Mononuclear cell (primary cell): ENCODE data around the gene CHADL. TPM values are rescaled to one million over a fixed set of nuclear protein-coding genes. Genes with fewer than 3 reads are reported as not detected.

Experiments
- H3K27me3 ChIP-seq: 2 replicates; pipeline ENCODE4 v1.6.0; 2011; ENCODE audit warnings: low read length, control low read depth; ENCODE audit not compliant: insufficient read depth
- H3K4me1 ChIP-seq: 2 replicates; pipeline ENCODE4 v1.5.1; 2011; ENCODE audit warnings: mild to moderate bottlenecking, low read length, control low read depth; ENCODE audit not compliant: insufficient read depth
- H3K4me3 ChIP-seq: 2 replicates; pipeline ENCODE4 v1.5.1; 2011; ENCODE audit warnings: mild to moderate bottlenecking, low read length, moderate library complexity
- H3K9me3 ChIP-seq: 2 replicates; pipeline ENCODE4 v1.5.1; 2011; ENCODE audit warnings: low read depth, mild to moderate bottlenecking, control low read depth, low read length
- total RNA-seq: library from RNA; depleted of rRNA; stranded (reverse); fragments of >200 nt; gene quantifications from one replicate; pipeline ENCODE4 v1.2.3, GENCODE V29; 2012

Gene CHADL
- total RNA-seq, 1 donor = 1.5 TPM

DNA sequence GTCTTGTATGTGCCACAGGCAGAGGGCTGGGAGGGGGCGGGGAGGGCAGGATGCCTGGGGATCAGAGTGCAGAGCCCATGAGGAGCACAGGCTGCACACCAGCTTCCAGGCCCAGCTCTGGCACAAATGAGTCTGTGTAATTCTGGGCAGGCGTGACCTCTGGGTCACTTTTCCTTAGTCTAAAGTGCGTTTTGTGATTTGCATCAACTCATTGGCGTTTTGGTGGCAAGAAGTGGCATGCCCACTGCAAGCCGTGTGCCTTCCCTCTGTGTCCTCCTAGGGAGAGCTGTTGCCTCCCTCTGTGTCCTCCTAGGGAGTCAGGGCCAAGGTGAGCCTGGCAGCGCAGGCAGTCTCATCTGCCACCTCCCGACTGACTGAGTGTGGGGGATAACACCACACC is 17.2 kb downstream of the CHADL start:
- no peaks in the 10 kb centered on the region for H3K9me3 ChIP-seq
- H3K4me3 ChIP-seq = no peak overlapping the region
- H3K27me3 ChIP-seq = no peaks in the 10 kb centered on the region
- H3K4me1 ChIP-seq = peaks cover under 1% of the 10 kb centered on the region

DNA sequence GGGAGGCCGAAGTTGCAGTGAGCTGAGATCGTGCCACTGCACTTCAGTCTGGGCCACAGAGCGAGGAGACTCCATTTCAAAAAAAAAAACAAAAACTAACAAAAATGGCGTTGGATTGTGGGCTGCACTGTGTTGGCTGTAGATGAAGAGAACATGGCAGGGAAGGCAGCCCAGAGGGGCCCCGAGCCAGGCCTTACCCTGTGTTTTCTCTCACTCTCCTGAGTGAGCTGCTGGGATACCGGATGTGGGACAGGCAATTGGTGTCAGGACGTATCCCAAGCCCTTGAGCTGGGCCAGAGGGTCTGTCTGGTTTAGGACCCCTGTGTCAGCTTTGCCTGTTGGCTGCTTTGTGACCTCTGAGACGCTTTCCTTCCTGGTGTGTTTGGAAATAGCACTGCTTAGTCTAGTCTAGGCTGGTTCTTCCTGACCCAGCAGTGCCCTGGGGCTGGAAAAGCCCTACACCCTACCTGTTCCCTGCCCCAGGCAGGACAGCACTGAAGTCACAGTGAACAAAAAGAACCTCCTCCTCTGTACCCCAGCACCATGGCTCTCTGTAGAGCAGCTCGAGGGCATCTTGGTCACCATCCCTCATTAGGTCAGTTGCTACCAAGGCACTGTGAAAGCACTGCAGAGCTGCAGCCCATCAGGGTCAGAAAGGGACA is 17.8 kb downstream of the CHADL start:
- Histone ChIP-seq H3K4me3 (no peak overlapping the region), H3K4me1 (peaks cover 7% of the 10 kb centered on the region), H3K9me3 (no peaks in the 10 kb centered on the region), H3K27me3 (no peaks in the 10 kb centered on the region)

DNA sequence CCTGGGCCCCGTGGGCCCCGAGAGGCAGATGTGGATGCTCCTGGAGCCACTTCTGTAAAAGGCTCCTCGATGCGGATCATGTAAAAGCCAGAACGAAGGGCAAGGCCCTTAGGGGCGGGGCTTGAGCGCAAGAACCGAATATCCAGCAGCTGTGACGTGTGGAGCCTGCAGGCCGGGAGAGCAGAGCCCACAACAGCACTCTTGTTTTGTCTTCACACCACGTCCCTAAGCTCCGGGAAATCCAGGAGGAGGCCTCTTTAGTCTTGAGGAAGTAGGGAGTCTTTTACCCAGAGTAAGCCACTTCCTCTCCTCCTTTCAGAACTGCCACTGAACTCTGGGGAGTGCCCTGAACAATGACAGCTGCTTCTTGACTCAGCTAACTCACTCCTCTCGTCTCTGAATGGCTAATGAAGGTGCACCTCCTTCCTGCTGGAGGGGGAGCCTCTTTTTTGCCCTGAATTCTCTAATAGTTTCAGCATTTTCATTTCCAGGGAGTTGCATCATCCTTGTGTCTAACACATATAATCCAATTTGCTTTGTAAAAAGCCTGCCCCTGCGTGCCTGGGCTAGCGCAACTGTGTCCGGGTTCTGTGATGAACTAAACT is 23.1 kb downstream of the CHADL start:
- Histone ChIP-seq H3K4me3 (no peak overlapping the region), H3K27me3 (no peaks in the 10 kb centered on the region), H3K9me3 (no peaks in the 10 kb centered on the region), H3K4me1 (peaks cover 24% of the 10 kb centered on the region)

DNA sequence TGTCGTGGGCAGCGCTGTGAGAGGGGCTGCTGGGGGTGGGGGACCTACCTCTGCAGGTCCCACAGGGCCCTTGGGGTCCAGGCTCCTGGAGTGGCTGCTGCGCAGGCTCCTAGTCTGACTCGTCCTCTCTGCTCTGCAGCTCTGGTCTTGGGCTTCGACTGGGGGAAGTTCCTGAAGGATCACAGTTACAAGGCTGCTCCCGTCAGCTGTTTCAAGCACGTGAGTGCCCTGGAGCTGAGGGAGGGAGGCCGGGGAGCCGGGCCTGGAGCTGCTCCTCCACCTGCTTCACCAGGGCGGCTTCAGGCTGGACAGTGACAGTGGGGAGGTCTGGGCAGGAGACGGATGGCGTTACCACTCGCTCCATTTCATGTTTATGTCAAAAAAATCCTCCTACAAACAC is 23.7 kb downstream of the CHADL start:
- Histone ChIP-seq H3K4me1 (peaks cover 24% of the 10 kb centered on the region), H3K4me3 (no peak overlapping the region), H3K27me3 (no peaks in the 10 kb centered on the region), H3K9me3 (no peaks in the 10 kb centered on the region)

DNA sequence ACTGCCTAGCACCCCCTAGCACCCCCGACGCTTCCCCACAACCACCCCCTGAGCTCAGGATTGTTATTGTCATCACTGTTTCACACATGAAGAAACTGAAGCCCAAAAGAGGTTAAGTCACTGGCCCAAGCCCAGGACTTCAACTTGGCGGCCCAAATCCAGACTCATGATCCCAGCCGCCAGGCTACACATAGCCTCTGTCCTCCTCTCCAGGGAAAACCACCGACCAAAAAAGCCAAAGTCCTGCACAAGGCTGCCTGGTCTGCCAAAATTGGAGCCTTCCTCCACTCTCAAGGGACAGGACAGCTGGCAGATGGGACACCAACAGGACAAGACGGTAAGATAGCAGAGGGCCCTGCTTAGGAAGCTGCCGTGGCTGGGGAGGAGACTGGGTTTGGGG is 24.8 kb downstream of the CHADL start:
- peaks cover 24% of the 10 kb centered on the region for H3K4me1 ChIP-seq
- H3K27me3 ChIP-seq = no peaks in the 10 kb centered on the region
- H3K9me3 ChIP-seq = no peaks in the 10 kb centered on the region
- no peak overlapping the region for H3K4me3 ChIP-seq

DNA sequence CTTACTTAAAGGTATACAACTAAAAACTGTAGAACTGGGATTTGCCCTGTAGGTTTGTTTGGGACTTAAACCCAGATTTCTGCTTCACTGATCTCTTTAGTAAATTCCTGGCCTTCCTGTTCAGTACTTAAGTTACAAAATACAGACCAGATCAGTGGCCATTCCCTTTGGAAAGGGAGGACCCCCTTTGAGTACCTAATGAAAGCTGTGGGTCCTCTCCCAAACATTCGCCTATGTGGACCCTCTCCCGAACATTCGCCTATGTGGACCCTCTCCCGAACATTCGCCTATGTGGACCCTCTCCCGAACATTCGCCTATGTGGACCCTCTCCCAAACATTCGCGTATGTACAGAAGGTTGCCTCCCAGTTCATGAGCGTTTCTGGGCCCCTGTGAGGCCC is 25.3 kb downstream of the CHADL start:
- H3K27me3 ChIP-seq = no peaks in the 10 kb centered on the region
- peaks cover 24% of the 10 kb centered on the region for H3K4me1 ChIP-seq
- no peak overlapping the region for H3K4me3 ChIP-seq
- H3K9me3 ChIP-seq = no peaks in the 10 kb centered on the region

DNA sequence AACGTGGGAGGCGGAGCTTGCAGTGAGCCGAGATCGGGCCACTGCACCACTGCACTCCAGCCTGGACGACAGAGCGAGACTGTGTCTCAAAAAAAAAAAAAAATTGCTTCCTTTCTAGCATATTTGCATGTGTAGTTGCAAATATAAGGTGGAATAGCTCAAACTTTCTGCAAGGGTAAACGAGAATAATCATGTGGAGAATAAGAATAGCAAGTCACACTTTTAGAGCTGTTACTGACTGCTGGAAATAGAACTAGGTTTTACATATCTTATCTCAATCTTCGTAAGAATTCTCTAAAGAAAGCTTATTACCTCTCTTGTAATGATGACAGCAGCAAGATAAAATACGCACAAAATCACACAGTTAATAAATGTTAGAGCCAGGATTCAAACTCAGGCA is 34.0 kb downstream of the CHADL start:
- H3K9me3 ChIP-seq = no peaks in the 10 kb centered on the region
- no peak overlapping the region for H3K4me3 ChIP-seq
- H3K4me1 ChIP-seq = peaks cover 10% of the 10 kb centered on the region
- H3K27me3 ChIP-seq = no peaks in the 10 kb centered on the region

DNA sequence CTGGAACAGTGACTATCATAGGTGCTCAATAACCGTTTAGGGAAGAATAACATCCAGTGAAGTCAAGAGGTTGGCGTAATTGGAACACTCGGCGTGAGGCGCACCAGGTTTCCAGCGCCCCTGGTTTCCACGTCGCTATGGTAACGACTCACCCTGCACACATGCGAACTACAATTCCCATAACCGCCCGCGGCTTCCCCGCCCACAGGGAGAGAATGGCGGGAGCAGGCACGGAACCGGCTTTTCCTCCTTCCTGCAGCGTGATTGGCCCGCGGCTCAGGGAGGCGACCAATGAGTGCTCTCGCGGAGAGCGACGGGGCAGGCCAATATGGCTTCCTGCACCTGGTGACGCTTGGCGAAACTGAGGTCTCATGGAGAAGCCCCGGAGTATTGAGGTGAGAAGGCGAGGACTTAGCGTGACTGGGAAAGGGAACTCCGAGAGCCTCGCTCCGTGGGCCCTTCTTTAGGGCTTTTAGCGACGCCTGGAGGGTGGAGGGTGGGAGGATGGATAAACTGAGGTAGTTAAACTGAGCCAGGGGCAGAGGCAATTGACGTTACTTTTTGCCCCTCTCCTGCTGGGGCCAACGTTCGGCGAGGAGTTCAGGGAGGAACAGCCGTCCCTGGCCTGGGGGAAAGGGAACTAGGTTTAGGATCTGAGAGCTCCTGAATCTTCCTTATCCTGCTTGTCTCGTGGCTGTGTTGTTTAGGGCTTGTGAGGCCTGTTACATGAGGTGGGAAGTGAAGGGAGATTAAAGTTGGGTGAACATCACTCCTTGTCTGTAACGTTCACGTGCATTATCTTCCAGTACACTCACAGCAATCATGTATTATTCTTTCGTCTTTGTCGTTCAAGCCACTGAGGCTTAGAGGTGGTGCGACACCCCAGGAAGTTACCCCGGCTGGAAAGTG is 35.5 kb downstream of the CHADL start, which contains the start of gene L3MBTL2:
Gene L3MBTL2, plus strand, starts transcription at position 321 of the 909 bp plus-strand sequence. Its CDS starts 51 bp downstream, at position 372.
- Histone ChIP-seq H3K27me3 (no peaks in the 10 kb centered on the region), H3K9me3 (no peaks in the 10 kb centered on the region), H3K4me3 (peak within 1 kb of the TSS; percentile 76), H3K4me1 (peaks cover 10% of the 10 kb centered on the region)

DNA sequence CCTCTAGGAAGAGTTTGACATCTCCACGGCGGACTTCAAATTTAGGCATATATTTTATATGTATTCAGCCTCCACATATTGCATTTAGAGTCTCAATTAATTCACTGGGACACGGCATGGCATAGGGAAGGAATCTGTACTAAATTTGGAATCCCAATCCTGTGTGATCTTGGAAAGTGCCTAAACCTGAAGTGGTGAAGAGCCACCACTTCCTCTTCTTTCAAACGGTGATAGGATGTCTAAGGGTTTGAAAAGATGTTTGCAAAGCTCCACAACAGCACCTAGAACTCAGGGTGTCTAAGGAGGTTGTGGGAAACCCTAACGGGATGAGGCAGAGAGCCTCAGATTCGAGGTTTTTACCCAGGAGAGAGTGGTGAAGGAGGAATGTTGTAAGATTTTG is 36.7 kb downstream of the CHADL start:
- Histone ChIP-seq H3K27me3 (no peaks in the 10 kb centered on the region), H3K9me3 (no peaks in the 10 kb centered on the region), H3K4me3 (no peak overlapping the region), H3K4me1 (peaks cover 10% of the 10 kb centered on the region)

DNA sequence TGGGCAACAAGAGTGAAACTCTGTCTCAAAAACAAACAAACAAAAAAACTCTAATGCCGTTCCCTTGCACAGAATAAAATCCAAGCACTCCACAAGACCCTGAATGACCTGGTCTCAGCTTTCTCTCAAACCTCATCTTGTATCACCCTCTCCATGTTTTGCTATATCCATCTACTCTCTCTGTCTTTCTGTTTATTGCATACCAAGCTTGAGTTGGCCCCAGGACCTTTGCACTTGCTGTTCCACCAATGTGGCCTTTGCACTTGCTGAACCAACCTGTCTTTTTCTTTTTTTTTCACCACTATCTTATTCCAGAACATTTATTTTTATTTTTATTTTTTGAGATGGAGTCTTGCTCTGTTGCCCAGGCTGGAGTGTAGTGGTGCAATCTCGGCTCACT is 37.6 kb downstream of the CHADL start:
- Histone ChIP-seq H3K4me3 (no peak overlapping the region), H3K4me1 (peaks cover 17% of the 10 kb centered on the region), H3K9me3 (no peaks in the 10 kb centered on the region), H3K27me3 (no peaks in the 10 kb centered on the region)

DNA sequence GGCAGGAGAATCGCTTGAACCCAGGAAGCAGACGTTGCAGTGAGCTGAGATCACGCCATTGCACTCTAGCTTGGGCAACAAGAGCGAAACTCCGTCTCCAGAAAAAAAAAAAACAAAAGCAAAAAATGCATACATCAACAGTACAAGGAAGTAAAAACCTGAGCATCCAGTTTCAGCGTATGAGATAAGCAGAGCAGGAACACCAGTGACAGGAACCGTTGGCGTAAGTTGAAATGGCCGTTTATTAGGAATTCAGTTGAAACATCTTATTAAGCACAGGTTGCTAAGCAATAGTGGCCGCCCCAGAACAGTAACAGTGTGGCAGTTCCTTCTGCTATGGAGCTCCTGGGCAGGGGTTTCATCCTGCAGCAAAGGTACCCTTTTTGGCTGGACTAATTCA is 39.6 kb downstream of the CHADL start:
- Histone ChIP-seq H3K27me3 (no peaks in the 10 kb centered on the region), H3K4me3 (no peak overlapping the region), H3K9me3 (no peaks in the 10 kb centered on the region), H3K4me1 (peaks cover 26% of the 10 kb centered on the region)

DNA sequence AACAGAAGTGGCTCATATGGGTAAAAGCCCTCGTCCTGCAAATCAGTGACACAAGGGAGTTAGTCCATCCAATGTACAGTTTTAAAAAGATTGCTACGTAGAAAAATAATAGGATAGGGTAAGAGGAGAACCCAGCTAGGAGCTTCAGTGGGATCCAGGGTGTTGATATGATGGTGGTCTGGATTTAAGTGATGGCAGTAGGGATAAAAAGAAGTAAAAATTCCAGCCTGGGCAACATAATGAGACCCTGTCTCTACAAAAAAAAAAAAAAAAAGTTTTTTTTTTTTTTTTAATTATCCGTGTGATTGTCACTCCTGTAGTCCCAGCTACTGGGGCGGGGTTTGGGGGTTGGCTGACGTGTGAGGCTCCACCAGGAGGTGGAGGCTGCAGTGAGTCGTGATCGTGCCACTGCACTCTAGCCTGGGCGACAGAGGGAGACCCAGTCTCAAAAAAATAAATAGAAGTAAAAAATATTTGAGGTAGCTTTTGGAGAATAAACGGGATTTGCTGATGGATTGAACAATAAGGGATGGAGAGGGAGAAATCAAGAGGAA is 42.6 kb downstream of the CHADL start:
- peaks cover 18% of the 10 kb centered on the region for H3K4me1 ChIP-seq
- H3K9me3 ChIP-seq = no peaks in the 10 kb centered on the region
- H3K27me3 ChIP-seq = no peaks in the 10 kb centered on the region
- H3K4me3 ChIP-seq = peak overlapping the region; percentile 60

DNA sequence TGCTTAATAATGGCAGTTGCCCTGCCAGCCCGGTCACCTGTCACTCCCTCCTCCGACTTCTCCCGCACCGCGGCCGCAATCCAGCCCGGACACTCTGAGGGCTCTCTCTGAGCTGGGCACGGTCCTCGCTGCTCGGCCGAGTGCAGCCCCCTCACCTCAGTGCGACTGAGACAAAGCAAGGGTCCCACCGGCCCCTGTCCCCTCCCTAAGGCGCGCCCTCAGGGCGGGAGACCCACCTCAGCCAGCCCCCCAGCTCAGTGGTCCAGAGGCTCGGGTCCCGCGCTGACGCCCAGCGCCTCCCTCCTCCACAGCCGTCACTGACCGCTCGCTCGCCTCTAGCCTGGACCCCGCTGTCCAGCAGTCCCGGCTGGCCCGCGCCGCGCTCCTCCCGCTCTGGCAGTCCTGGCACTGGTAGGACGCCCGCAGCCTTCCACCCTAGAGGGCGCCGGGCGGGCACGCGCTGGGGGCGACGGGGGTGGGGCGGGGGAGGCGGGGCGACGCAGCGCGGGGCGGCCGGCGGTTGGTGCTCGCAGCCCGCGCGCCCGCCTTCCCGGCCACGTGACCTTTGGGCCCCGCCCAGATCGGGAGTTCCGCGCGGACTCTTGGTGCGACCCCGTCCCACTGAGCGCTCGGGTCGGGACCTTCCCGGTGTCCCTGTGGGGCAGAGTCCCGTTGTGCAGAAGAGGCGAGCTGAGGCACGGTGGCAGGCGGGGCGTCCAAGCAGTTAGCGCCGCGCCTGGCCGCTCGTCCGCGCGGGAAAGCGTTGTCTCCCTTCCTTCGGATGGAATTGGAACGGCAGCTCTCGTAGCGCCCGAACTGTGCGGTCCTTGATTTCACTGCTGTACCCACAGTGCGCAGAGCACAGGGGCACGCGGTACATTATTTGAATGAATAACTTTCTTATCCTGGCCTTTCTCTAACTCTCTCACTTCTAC is 43.4 kb downstream of the CHADL start:
- Histone ChIP-seq H3K27me3 (no peaks in the 10 kb centered on the region), H3K9me3 (no peaks in the 10 kb centered on the region), H3K4me1 (peaks cover 18% of the 10 kb centered on the region), H3K4me3 (peak overlapping the region; percentile 60)

DNA sequence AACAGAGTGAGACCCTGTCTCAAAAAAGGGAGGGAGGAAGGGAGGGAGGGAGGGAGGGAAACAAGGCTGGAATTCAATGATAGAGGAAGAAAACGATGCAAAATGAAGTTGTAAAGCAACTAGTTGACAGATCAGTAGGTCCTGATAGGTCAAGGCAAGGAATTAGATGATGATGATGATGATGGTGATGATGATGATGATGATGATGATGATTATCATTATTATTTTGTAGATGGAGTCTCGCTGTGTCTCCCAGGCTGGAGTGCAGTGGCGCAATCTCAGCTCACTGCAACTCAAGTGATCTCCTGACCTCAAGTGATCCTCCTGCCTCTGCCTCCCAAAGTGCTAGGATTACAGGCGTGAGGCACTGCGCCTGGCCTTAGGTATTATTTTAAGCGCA is 46.9 kb downstream of the CHADL start:
- Histone ChIP-seq H3K4me1 (peaks cover 18% of the 10 kb centered on the region), H3K27me3 (no peaks in the 10 kb centered on the region), H3K9me3 (no peaks in the 10 kb centered on the region), H3K4me3 (no peak overlapping the region)
